ENCODE measurements around the gene IMMP1L.
"Not testable (repeated sequence)": the region's sequence is repeated elsewhere in the genome, so short reads cannot be mapped to it uniquely, and the experiment has no call there.

IMMP1L gene, protein sequence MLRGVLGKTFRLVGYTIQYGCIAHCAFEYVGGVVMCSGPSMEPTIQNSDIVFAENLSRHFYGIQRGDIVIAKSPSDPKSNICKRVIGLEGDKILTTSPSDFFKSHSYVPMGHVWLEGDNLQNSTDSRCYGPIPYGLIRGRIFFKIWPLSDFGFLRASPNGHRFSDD

DNA sequence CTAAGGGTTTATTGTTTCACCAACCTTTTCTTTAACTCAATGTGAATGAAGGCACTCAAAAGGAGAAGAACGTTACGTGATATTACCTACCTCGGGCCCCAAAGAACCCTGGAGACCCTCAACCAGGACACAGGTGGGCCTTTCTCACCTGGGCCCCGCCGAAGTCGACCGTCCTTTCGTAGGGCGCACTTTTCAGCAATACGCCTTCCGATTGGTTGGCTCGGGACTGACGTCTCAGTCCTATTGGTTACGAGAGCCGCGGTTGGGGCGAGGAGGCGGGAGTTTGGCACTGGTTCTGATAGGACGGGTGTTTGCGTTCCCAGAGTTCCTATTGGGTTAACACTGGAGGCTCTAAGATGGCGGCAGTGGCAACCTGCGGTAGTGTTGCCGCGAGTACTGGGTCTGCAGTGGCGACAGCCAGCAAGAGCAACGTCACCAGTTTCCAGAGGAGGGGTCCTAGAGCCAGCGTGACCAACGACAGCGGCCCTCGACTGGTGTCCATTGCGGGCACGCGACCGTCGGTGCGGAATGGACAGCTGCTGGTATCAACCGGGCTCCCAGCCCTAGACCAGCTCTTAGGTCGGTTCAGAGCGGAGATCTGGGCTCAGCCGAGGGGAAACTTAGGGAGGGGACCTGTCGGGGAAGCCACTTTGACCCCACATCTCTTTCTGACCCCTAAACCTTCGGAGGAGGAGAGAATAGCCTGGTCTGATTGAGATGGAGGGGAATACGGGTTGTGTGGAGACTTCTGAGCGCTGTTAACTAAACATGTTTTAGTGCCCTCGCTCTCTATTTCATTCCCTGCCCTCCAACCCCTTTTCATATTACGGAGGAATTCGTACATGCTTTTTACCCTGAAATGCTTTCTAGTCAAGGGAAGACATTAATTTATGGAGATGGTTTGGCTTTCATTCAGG is at the start of gene IMMP1L, which contains the start of gene ELP4:
IMMP1L (minus strand) TSS at position 194 of the 917 bp plus-strand sequence. CDS start 46,346 bp downstream, outside the sequence.
ELP4 (plus strand) TSS at position 339 of the 917 bp plus-strand sequence; CDS start at position 357, 18 bp downstream.
- DNase-seq (ENCODE audit: low spot score) = peak; percentile 97

DNA sequence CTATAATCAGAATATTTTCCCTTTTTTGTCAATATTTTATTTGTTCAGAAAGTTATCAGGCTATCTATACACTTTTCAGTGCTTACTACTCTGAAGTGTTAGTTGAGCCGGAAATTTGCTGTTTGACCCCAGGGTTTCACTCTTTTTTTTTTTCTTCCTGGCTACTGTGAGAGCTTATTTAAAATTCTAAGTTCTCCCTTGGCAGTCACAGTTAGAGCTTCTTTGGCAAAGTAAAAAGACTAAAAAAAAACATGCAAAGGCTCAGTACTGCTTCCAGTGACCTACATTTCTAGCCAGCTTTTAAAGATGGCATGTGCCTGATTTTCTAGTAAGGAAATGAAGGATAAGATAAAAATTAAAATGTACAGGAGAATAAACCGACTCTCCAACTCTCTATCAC is 48.6 kb upstream of the IMMP1L start:
- peak; percentile 24 for DNase-seq (ENCODE audit: low spot score)

DNA sequence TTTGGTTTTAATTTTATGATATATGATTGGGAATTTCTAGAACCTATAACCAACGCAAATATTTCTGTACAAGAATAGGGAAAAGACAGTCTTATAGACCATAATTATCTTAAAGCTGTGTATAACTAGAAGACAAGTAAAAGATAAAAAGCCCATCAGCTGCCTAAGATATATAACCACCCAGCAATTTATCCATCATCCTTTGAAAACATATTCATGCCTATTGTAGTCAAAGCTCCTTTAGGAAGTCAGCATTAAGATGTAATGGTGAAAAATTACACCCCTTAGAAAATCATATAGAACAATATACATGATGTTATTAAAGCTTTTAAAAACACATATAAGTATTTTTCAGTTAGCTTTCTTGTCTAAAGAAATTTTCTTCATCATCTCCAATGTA is 46.5 kb upstream of the IMMP1L start:
- DNase-seq (ENCODE audit: low spot score) = no peak

DNA sequence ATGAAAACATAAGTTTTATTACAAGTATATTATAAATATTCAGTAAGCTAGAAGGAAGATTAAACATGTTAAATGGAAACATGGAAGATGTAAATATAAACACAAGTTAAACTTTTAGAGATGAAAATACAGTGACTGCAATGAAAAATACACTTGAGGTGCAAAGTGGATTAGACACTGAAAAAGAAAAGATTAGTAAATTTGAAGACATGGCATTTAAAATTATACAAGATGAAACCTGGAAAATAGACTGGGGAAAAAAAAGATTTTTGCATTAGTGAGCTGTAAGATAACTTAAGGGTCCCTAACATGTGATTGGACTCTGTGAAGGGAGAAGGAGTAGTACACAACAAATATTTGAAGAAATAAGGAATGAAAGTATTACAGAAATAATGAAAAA is 33.4 kb upstream of the IMMP1L start:
- no peak for DNase-seq (ENCODE audit: low spot score)

DNA sequence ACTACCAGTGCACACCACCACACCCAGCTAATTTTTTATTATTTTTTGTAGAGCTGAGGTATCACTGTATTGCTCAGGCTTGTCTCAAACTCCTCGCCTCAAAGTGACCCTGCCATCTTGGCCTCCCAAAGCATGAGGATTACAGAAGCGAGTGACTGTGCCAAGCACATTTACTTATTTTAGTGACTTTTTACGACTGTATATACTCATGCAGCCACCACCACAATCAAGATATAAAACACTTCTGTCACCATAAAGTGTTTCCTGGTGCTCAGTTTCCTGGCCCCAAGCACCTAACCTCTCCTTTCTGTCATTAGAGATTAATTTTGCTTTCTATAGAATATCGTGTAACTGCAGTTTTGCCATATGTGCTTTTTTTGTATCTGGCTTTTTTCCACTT is 26.1 kb upstream of the IMMP1L start:
- DNase-seq (ENCODE audit: low spot score) = no peak

DNA sequence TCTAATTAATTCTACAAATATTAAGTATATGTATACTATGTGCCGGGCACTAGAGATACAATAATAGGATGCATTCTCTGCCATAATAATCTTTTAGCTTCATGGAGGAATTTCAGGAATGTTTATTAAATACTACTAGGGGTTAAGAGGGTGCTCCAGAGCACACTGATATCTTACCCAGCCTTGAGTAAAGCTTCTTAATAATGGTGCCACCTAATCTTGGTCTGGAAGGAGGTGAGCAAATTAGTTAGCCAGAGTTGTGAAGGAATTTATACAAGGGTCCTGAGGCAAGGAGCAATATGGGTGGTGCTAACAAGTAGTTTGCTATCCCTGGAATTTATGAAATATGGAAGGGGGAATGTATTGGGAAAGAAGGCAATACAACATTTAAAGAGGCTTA is 21.9 kb upstream of the IMMP1L start:
- no peak for DNase-seq (ENCODE audit: low spot score)

DNA sequence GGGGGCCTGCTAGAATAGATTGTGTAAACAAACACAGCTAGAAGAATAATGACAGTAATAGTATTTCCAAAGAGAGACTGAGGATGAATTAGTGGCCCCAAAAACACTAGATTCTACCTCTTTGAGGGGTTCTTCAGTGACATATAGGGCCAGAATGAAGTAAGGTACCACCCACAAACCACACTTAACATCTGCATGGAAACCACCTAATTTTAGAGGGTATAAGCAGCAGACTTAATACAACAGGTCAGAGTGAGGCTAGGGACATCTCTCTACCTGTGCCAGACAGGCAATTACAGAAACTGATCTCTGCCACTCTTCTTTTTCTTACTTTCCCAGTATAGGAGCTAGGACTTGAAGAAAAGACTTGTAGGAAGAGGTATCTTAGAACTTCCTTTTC is 20.3 kb upstream of the IMMP1L start:
- no peak for DNase-seq (ENCODE audit: low spot score)

DNA sequence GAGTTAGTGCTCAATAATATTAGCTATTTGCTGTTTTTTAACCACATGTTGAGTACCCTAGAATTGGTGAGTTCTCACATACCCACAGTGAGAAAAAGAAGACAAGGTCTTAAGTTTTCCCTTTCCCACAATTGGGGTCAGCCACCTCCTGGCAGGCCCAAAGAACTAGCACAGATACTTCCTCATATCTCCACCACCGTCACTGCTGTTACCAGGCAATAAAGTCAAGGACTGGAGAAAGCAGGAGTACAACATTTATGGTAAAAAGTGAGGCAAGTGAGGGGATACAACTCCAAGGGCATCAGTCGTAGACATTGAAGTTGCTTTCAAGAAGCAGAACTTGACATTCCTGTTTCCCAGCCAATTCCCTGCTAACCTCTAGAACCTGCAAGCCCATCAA is 19.8 kb upstream of the IMMP1L start:
- DNase-seq (ENCODE audit: low spot score) = no peak

DNA sequence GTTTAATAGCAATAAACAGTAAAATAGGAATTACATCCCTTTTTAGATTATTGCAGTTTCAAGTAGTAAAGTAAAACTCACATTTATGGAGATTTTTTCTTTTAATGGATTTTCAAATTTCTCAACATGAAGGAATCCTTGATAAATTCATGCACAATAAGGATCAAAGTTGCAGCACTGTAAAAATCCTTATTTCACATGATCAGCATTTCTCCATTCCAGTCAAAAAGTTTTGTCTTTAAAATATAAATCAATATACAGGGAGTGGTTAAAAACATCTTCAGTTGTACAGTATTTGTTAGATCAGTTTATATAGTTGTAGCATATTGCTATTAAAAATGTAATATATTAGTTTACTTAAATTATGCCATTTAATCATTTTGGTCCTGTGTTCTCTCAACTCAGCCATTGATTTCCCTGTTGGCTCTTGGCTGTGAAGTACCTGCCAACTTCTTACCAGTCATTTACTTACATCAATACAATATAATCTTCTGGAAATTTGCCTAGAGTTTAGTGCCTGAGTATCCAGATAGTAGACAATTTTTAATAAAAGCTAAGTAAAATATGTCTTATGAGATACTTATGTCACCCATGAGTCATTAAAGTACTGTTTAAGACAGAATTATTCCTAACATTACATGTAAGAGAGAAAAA is 12.2 kb upstream of the IMMP1L start:
- DNase-seq (ENCODE audit: low spot score) = no peak

DNA sequence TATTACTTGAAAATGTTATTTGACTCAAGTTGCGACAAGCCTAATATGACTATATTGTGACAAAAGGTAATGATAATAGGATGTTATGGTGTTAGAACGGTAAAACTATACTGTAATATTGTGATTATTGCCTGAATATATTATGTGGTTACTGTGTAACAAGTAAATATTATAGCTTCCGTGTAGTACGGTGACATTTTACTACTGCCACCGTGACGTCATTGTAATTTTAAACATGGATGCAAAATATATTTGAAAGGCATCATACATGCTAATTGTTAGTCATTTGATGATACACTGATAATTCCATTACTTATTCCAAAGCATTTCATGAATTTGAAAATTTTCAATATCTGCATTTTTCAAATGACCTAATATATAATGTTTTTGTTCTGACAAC is 2.7 kb upstream of the IMMP1L start:
- no peak for DNase-seq (ENCODE audit: low spot score)

DNA sequence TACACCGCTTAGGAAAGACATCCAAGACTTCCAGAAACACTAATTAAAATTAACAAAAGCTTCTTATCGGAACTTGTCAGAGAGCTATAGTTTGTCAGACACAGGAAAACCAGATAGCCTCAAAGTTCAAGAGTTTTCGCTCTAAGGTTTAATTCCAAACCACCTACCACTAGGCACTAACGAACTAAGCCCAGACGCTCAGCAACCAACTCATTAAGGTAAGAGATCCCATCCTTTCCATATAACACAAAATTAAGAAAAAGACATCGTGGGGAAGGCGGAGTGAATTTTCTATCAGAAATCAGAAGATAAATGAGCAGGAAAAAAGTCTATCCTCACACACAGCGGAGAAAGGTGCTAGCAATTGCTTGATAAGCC is 382 bp downstream of the IMMP1L start:
- DNase-seq (ENCODE audit: low spot score) = no peak

DNA sequence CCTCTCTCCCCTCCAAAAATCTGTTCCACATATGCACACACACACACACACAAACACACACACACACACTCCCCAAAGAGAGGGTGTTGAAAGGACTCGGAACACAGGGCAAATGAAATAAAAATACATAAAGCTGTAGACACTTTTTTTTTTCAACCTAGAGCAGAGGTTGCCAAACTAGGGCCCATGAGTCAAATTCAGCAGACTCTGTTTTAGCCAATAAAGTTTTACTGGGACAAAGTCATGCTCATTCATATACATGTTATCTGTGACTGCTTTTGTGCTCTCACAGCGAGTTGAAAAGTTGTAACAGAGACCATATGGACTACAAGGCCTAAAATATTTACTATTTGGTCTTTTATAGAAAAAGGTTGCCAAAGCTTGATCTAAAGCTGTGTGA is 8.9 kb downstream of the IMMP1L start:
- DNase-seq (ENCODE audit: low spot score) = no peak

DNA sequence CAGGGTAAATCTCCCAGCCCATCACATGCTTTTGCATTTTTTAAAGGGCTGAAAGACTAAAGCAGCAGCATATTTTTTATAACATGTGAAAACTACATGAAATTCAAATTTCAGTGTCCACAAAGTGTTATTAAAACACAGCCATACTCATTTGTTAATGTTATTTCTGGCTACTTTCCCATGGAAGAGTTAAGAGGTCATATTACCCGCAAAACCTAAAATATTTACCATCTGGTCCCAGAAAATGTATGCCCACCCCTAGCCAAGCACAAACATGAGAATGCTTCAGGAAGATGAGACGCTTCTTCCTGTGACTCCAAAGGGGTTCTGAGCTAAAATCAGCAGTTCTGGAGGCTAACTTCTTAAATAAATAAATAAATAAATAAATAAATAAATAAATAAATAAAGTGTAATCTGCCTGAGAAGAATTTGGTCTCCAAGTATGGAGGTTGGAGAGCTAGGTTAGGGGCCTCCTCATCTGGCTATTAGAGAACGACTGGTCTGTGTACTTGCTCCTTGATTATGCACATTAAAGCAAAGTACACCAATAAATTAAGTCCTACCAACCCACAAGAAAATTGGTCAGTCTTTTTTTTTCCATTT is 9.7 kb downstream of the IMMP1L start:
- DNase-seq (ENCODE audit: low spot score) = no peak

DNA sequence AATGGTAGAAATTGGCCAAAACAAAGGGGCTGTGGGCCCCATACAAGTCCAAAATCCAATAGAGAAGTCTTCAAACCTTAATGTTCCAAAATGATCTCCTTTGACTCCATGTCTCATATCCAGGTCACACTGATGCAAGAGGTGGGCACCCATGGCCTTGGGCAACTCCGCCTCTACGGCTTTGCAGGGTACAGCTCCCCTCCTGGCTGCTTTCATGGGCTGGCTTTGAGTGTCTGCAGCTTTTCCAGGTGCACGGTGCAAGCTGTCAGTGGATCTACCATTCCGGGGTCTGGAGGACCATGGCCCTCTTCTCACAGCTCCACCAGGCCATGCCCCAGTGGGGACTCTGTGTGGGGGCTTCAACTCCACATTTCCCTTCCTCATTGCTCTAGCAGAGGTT is 15.7 kb downstream of the IMMP1L start:
- not testable (repeated sequence) for DNase-seq (ENCODE audit: low spot score)

DNA sequence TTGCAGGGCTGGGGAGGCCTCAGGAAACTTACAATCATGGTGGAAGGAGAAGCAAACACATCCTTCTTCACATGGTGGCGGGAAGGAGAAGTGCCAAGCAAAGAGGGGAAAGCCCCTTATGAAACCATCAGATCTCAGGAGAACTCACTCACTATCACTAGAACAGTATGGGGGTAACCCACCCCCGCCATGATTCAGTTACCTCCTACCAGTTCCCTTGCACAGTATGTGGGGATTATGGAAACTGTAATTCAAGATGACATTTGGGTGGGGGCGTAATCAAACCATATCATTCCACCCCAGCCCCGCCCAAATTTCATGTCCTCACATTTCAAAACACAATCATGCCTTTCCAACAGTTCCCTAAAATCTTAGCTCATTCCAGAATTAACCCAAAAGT is 16.2 kb downstream of the IMMP1L start:
- DNase-seq (ENCODE audit: low spot score) = peak; percentile 40

DNA sequence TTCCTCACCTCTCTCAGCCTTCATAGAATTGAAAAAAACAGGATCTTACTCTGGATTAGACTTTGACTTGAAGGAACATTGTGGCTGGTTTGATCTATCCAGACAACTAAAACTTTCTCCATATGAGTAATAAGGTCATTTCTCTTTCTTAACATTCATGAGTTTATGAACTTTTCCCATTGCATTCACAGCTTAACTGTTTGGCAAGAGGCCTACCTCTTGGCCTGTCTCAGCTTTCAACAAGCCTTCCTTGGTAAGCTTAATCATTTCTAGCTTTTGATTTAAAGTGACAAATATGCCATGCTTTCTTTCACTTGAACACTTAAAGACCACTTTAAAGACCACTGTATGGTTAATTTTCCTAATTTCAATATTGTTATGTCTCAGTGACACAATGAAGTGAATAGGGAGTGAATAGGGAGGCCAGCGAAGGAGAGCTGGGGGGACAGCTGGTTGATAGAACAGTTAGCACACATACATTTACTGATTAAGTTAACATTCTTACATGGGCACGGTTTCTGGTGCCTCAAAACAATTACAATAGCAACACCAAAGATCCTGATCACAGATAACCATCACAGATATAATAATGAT is 17.0 kb downstream of the IMMP1L start:
- no peak for DNase-seq (ENCODE audit: low spot score)

DNA sequence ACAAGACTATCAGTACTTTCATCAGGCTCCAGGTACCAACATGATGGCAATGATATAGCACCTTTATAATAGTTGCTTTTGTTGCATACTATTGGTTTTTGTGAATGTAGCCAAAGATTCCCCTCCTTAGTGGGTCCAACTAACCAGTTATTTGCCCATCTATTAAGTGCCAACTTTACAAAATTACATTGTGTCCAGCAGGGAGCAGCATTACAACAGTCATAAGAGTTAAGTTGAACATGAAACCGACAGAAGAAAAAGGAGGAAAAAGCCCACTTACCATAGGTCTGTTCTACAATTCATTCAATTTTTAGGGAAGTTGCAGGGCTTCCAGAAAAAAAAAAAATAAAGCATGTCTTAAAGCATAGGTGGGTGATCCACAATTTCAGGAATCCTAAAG is 21.6 kb downstream of the IMMP1L start:
- DNase-seq (ENCODE audit: low spot score) = peak; percentile 19

DNA sequence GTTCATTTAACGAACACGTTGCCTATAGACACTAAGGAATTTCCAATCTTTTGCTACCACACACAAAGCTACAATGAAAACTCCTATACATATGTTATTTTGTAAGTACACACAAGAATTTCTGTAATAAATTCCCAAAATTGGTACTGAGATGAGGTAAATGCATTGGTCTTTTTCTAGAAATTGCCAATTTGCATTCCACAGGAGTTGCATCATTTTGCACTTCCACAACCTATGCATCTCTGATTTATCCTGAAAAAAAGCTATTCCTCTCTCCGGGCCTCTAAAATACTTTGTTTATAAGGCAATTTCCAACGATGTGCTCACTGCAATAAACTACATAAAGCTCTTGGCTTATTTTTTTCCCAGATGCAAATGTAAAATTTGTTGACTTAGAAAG is 24.9 kb downstream of the IMMP1L start:
- DNase-seq (ENCODE audit: low spot score) = no peak

DNA sequence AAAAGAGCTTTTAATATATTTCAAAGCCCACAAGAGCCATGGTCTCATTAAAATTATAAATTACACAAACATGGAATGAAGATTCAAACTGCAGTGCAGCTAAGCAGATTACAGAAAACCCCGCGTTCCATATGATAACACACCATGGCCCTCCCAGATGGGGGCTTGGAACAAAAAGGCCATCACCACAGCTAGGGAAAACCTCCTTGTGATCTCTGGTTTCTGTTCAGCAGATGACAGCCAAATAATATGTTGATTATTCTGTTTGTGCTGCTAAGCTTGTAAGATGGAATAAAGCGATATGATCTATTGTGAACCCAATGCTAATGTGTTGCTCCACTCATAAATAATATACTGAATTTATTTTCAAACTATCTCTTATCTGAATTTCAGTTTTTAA is 28.5 kb downstream of the IMMP1L start:
- DNase-seq (ENCODE audit: low spot score) = no peak

DNA sequence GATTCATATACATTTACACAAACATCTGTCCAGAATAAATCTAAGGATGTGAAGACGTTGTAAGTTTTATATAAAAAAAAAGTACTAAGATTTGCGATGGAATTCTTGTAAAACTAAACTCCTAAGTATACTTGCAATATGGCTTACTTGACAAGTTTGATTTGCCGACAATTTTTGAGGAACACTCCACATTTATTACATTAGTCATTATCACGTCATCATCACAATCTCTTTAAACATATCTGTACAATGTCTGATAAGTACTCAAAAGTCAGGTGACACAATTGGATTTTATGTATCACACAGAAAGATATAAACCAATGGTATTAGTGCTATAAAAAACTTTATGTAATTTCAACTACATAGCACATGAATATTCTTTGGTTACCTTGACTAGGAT is 30.4 kb downstream of the IMMP1L start:
- no peak for DNase-seq (ENCODE audit: low spot score)

DNA sequence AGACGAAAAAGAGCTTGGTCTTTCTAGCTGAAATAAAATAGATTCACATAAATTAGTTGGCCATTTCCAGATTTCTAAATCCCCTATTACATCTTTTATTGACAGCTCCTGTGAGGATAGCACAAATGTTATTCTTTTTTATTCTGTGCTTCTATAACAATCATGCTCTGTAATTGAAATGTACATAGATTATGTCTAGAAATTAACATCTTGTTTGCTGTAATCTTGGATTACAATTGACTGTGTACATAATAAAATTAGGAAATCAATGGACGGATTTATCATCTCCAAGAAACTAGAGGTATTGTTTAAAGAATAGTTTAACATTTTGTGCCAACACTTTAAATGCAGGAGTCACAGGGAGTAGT is 31.2 kb downstream of the IMMP1L start:
- DNase-seq (ENCODE audit: low spot score) = no peak

DNA sequence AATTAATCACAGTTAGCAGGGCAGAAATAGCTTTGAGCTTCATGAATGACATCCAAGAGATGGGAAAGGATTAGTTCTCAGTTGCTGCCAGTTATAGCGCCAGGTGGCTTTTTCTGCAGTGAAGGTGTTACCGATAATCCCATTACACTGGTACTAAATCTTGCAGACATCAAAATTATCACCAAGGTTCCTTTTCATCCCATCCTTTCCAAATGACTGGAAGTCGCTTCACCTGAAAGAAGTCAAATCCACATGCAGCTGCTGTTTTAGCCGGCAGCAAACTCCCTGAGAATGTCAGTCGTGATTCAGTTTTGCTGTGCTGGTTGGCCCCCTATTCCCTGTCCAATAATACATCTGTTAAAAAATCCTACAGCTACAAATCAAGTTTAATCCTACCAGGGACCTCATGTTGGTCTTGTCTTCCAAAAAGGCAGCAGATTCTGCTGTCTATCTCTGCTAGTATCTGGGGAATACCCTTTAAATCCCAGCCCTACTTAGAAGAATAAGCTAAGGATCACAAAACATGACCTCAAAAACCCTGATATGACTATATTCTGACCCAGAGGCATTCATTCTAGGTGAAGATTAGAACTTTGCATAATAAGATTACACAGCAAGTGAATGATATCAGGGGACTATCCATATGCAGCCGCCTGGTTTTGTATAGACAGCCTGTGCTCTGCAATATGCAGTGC is 31.7 kb downstream of the IMMP1L start:
- no peak for DNase-seq (ENCODE audit: low spot score)
